AML-193 (cell line): ENCODE data around the gene NRXN3.

Experiments used
- DNase-seq, 2 experiments: peaks; one replicate each; lab custom pipeline; 2025; lab: John Stamatoyannopoulos, UW

The NRXN3 gene

DNA sequence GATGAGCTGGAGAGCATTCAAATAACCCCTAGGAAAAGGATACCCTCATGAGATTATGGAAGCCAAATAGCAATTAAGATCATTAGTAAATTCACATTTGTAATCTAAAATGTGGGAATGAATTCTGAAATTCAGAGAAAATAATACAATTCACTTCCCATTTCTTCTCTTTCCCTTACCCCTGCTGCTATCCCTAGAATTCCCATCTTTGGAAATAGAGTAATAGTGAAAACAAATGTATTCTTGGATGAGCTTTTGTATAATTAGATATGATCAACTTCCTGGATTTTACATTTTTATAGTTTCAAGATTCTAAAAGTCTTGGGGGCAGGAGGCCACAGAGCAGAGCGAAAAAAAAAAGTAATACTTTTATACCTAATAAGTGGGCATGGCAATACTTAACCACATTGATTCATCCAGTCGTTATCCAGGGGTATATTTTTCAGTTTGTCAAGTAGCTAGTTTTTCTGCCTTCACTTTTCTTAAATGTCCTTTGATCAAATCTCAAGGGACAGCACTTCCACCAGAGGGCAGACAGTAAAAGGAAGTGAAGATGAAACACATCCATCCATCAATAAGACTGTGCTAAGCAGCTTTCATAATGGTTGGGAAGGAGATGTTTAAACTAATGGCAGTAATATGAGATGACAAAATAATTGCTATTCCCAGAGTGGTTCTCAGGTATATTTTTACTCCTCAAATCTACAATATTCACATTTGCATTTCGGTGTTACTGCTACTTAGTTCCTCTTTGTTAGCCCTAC, 1639.9 kb downstream of the NRXN3 start:
- peak; percentile 1 to 15 for DNase-seq

DNA sequence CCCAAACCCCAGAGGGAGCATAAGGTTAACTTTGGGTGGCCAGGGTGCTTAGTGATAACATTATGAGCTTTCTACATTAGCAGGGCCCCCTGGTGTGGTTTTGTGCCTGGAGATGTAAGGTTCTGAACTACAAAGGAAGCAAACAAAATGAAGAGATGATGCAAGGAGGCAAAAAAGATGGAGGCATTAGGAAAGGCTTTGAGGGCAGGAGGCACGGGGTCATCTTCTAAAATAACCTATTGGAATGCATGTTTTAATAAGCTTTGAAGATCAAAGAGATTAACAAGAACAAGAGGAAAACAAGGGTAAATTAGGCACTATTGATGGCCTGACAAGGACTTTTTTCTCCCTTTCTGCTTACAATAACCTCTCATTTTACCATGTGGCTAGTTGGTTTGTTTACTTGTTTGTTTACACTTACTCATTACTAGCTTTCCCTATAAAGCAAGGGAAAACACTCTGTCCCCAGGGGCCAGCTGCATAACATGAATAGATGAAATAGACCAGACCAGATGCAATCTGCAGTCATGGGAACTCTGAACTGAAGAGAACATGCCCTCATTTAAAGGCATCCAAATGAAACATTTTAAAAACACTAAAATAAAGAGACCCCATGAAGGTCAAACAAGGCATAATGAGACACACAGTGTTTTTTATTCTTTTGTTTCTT, 1650.8 kb downstream of the NRXN3 start:
- DNase-seq: no peak

DNA sequence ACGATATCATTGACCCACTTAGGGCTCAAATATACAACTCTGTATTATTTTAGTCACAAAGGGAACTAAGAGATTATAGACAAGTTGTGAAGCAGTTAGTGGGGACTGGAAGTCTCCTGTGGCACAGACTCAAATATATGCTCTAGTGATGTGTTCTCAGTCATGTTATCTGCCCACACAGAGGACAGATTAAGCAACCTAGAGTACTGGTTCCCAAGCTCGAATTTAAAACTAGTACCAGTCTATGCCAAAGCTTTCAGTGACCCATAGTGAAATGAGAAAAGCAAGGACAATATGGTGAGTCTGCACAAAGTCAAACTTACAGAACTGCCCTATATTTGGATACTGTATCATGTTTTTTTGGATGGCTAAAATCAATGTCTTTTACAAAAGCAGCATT, 1651.9 kb downstream of the NRXN3 start:
- DNase-seq: no peak

DNA sequence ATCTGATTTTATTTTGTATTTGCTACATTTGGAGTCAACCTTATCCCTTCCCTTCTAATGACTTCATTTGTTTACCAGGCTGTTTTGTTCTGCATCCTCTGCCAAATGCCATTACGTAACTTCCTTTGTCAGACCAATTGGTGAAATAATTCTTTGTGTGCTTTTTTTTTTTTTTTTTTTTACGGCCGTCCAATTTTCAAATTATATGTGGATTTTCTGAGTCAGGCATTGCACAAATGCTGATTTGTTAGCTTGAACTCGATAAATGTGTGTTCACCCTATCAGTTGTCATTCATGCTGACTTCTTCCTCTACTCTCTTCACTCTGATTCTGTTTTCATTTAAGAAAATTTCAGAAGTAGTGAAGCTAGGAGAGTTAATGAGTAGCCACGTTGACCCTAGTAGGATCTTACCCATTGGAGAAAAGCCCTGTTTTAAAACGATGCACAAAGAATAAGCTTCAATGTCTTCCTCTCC, 1654.9 kb downstream of the NRXN3 start:
- no peak for DNase-seq

DNA sequence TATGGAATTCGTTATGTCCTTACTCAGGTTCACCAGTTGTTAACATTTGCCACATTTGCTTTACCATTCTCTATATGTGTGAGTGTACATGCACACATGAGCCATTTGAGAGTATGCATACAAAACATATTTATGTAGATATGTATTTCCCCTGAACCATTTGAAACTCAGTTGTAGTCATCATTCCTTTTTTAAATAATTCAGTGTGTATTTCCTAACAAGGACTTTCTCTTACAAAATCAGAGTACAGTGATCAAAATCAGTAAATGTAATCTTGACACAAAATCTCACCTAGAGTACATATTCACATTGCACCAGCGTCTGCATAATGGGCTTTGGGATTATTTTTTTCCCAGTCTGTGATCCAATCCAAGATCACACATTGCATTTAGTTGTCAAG, 1656.2 kb downstream of the NRXN3 start:
- no peak for DNase-seq

DNA sequence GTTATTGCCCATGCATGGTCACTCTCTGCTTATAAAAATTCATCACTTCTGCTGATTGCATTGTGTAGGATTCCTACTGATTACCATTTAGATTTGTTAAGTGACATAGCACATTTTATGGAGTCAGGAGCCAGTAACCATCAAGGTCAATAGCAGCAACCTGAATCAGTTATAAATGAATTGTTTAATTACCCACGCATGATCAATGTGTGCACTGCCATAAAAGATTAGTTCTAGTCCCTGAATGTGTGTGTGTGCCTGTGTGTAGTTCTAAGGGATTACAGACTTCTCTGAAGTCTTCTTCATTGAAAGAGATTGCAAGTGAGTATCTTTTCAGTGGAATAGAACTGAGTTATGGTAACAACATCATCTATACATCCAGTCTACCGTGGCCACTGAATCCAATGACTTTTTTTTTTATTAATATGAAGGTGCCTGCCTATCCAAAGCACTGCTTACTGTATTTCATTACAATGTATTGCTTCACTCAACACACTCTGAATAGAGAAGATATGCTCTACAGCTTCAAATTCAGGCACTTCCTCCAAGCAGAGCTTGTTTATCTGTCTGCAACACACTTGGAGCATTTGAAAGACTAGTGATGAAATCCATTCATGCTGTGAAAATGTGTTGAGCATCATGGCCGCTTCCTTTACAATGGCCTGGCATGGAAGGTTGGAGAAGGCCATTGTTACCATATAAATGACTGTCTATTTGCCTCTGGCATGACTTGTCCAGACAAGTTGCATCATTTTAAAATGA, 1659.4 kb downstream of the NRXN3 start:
- DNase-seq: no peak

DNA sequence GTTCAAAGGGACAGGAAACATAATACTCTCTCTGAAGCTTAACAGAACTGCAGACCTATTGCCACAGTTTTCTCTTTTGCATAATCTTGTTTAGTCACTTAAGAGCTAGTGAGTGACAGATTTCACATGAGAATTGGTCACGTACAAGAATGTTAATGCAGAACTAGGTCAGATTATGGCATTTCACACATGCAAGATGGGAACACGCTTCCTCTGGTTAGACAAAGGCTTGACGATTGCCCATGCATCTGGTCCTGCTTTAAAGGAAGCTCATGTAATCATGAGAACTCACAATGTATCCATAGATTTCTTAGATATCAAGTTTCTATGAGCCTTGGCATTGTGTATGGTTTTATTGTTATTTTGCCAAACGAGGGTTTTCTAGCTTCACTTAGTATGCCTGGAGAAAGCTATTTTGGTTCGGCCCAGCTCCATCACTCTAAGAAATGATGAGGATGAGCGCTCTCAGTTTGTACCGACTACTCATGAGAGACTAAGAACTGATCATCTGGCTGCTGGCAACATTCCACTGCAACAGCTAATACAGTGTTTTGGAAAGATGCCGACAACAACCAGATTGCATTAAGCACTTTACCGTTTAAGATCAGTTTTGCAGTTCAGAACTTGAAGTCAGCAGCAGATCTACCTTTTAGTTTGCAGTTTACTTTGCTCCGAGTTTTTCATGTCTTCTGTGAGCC, 1661.2 kb downstream of the NRXN3 start:
- no peak for DNase-seq

DNA sequence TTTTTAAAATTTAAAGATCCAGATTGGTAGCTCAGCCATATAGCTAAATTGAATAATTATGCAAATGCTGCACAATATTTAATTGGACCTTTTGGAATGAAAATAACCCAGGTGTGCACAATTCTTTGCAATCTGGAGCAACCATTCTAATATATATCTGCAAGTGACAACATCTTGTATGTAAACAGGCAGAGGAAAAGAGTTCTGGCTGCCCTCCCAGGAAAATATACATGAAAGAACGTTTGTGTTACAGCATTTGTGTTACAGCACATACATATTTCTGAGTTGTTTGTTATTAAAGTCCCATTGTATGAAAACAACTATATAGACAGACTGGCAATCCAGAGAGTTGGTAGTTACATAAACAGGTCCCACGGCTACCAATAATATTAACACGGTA, 1663.6 kb downstream of the NRXN3 start:
- no peak for DNase-seq

DNA sequence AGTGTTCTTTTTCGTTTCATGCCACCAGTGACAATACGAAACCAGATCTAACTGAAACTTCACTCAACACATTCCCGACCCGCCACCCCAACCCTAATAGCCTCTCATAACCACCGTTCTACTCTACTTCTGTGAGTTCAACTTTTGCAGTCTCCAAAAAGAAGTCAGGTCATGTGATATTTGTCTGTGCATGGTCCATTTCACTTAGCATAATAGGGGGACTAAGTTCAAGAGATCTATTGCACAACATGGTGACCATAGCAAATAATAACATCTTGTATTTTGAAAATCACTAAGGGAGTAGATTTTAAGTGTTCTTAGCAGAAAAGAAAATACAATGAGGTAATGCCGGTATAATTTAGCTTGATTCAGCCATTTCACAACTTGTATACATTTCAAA, 1664.7 kb downstream of the NRXN3 start:
- no peak for DNase-seq

DNA sequence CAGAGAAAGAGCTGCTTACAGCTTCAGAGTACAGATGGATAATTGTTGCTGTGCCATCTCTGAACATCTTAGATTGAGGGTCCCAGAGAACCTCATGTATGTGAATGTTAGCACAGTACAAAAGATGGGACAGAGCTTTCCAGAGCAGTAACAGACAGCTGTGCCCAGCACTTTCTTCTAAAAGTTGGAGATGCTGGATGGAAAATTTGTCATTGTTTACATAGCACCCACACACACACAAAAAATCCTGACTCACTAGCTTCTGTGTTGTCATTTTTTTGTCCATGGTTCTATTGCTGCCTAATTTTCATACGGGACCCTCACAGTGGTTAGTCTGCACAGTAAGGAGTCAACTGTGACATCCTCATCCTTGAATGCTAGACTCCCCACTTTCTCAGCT, 1666.4 kb downstream of the NRXN3 start:
- DNase-seq: no peak

DNA sequence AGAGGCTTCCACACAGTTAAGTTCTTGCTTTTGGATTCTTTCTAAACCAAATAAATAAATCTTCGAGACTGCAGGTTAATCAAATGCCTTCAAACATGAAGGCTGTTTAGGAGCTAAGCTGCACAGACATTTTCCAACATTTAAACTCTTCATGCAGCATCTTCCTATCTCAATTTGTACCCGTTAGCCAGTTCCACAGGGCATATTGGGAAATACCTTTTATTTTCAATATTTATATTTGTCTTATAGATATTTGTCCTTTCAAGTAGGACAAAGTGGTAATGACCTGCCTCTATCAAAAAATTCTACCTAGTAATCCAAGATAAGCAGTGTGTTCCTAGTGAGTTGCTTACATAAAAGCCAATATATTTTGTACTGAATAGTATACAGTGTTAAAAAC, 1667.5 kb downstream of the NRXN3 start:
- no peak for DNase-seq

DNA sequence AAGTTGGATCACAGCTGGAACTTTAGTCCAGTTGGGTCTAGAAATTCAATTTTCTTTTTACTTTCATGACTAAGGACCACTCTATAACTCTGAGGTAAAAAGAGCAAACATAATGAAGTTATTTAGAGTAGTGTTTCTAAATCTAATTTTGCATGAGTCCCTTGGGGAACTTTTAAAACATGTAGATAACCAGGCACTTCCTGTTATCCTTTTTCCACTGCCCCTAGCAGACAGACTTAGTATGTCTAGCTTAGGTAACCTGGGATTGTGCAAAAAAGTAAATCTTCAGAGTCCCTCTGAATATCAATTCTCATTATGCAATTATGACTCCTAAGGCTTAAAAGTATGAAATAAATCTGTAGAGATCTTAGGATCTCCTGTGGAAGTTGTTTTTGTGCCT, 1669.9 kb downstream of the NRXN3 start:
- no peak for DNase-seq

DNA sequence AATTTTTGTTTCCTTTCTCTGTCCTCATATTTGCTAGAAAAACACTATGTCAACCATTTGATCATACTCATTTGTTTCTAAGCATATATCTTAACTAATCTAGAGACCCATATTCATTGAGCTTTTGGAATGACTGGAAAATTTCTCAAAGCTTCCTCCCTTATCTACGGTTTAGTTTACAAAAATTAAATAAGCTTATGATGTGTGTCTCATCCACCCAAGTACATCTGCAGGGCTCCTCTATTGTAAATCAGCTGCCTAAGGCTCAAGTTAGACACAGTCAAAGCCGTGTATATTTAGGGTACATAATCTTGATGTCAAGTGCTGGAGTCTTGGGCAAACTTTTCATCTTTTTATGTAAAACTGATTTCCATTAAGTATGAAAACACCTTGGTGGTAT, 1670.7 kb downstream of the NRXN3 start:
- DNase-seq: no peak

DNA sequence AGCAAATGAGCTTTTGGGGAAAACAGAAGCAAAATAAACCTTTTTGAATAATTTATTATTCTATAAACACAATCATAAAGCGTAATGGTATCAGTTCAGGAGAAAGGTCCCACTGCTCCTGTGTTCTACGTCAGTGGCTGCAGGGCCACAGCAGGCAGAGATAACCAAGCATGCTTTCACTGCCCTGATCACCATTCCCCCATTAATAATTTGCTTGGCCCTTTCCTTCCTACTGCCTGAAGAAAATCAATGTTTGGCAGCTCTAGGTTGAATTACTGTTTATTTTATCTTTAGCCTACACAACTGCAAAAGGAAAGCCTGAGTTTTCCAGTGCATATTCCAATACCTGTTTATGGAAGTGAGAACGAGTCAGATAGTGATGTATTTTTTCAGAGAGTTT, 1671.3 kb downstream of the NRXN3 start:
- DNase-seq: no peak

DNA sequence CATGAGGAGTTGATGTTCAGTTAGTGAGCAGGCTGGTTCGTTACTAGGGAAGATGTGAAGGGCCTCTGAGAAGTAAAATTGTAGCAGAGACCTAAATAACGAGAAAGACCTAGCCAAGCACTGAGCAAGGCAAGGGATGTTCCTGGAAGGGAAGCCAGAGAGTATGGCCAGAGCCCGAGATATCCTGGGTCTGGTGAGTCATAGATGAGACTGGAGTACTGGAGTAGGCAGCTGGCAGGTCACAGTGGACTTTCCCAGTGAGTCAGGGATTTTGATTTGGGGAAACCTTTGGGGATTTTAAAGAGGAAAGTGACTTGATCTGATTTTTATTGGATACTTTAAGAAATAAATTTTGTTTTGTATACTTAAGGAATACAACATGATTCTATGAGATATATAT, 1672.1 kb downstream of the NRXN3 start:
- DNase-seq: no peak

DNA sequence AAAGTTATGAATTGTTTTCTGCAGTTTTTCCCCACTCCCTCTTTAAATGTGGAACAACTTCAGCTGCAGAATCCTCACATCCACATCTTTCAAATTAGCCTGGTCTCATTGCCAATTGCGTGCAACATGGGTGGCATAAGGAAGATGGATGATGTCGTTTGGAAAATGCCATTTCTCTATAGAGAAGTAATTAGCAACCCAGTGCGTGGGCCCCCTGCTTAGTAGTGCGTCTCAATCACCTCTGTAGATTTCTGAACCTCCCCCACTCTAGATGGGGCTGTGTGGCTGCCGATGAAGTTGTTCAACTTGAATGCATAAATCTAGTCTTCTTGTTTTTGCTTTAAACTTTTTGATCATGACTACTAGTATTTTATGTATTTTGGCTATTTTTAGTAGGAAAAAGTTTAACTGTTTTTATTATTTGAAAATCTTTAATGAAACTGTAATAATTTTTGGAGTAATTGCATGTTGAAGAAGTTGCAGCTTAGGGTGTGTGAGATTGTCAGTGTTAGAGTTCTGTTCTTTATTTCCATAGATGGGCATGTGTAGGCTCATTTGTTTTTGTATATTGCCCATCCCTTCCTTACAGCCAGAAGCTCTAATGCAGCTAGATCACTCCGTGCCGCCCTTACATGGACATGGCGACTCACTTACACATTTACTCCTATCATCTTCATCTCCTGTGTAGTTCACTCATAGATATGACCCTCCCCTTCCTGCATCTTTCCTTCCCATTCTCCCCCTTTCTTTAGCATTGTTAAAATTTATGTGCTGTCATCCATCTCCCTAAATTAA, 1683.0 kb downstream of the NRXN3 start:
- DNase-seq: no peak

DNA sequence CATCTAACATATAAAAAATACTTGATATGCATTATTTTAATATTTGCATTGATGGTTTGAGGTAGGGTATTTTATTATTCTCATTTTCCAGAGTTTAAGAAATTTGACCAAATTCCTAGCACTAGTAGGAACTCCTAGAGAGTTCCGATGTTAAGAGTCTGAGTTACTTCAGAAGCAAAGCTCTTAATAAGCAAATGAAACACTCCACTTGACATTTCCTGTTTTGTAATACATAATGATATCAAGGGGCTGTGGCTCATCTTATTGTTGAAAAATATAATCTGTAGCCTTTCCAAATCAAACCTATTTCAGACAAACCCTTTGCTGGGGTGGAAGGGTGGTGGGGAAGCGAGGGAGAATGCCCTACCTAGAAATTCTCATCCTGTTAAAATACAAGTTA, 1685.6 kb downstream of the NRXN3 start:
- DNase-seq: no peak

DNA sequence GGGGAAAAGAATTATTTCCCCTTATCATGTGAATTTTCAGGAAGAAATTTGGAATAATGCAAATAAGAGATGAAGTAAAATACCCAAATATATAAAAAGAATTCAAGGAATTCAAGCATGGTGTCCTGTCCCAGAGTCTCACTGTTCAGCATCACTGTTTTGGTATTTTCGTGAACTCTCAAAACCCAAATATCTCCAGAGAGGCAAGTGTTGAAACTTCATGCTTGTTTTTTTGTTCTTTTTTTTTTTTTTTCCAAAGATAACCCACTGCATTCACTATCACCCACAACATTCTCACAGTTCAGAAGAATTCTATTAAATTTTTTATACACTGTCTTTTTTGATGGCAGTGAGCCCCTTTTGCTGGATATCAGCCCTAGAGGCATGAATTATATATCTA, 1686.2 kb downstream of the NRXN3 start:
- DNase-seq: no peak

DNA sequence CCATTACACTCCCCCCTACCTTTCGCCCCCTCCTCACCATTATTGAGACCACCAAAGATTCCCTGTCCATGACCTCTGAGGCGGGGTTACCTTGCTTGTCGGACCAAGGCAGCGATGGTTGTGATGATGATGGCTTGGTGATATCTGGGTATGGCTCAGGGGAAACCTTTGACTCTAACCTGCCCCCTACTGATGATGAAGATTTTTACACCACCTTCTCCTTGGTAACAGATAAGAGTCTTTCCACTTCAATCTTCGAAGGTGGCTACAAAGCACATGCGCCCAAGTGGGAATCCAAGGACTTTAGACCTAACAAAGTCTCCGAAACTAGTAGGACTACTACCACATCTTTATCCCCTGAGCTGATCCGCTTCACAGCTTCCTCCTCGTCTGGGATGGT, 1690.9 kb downstream of the NRXN3 start:
- no peak for DNase-seq

DNA sequence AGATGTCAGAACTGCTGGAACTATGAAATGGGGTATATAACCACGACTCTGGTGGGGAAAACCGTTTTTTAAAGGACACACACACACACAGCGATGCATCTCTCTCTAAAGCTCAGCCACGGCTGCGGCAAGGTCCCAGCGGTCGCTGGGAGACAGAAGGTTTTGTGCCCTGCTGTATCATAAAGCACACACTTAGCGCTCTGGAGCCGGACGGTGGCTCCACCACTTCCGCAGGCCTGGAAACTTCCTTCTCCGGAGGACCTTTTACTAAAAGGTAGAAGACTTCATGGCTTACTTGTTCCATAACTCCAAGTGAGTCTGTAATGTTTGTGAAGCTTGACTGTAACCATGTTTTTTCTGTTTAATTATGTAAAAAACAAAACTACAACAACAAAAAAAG, 1691.9 kb downstream of the NRXN3 start:
- DNase-seq: no peak

DNA sequence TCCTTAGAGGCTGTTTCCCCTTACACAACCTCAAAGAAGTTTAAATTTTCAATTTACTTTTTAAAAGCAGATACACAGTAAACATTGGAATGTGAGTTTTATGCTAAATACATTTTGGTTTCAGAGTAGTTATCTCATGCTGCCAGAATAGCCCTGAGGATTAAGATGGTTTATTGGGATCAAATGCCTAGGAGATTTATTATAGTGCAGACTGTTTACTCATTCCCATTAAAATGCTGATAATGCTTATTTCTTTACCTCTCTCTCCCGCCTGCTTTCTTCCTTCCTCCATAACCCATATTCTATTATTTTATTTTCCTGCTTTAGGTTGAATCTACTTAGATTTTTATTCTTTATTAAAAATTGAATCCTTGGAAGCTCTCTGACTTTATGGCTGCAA, 1701.0 kb downstream of the NRXN3 start:
- no peak for DNase-seq

DNA sequence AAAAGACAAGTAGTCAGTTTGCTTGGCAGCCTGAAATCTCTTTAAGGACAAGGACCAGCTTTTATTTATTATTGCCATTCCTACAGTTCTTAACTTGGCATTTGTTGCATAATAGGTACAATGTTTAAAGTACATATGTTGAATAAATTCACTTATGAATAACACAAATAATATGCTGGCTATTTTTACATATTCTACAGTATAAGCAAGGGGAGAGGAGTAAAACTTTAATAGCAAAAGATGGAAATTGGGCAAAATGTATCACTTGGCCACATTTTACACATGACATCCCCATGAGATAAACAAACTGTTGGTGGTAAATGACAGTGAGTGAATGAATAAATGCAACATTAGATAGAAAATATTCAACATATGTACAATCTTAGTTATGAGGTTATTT, 1708.1 kb downstream of the NRXN3 start:
- DNase-seq: no peak
